Osteoblast (primary cell): ENCODE measurements around the gene TNS3. TPM values are rescaled to one million over a fixed set of nuclear protein-coding genes. Genes with fewer than 3 reads are reported as not detected.

ENCODE experiments used
- DNase-seq: peaks from one replicate; pipeline ENCODE4 v3.0.0; 2011; ENCODE audit warnings: low spot score, mixed read lengths; ENCODE audit not compliant: insufficient read length; ENCODE audit errors: missing footprints
- H2AFZ ChIP-seq: 2 replicates; pipeline ENCODE4 v1.6.0; 2011; ENCODE audit warnings: mild to moderate bottlenecking, low read length
- H3K27ac ChIP-seq: 2 replicates; pipeline ENCODE4 v1.5.1; 2011; ENCODE audit warnings: mild to moderate bottlenecking, low read depth, low read length, moderate library complexity
- H3K27me3 ChIP-seq: 2 replicates; pipeline ENCODE4 v1.6.0; 2012; ENCODE audit warnings: mild to moderate bottlenecking, control low read depth, inconsistent platforms, low read length, moderate library complexity; ENCODE audit not compliant: insufficient read depth
- H3K36me3 ChIP-seq: 2 replicates; pipeline ENCODE4 v1.5.1; 2011; ENCODE audit warnings: mild to moderate bottlenecking, low read length, control low read depth, moderate library complexity; ENCODE audit not compliant: insufficient read depth
- H3K4me1 ChIP-seq: 2 replicates; pipeline ENCODE4 v1.5.1; 2011; ENCODE audit warnings: mild to moderate bottlenecking, low read length, control low read depth, moderate library complexity; ENCODE audit not compliant: insufficient read depth
- H3K4me2 ChIP-seq: 2 replicates; pipeline ENCODE4 v1.6.0; 2011; ENCODE audit warnings: mild to moderate bottlenecking, low read length; ENCODE audit not compliant: insufficient read depth
- H3K4me3 ChIP-seq: fragments of 200-600 bp; sonication (generic); 3 replicates; pipeline ENCODE4 v1.5.1; 2012; ENCODE audit warnings: mild to moderate bottlenecking, low read length, inconsistent platforms; ENCODE audit not compliant: insufficient read depth
- H3K79me2 ChIP-seq: 2 replicates; pipeline ENCODE4 v1.6.0; 2012; ENCODE audit warnings: mild to moderate bottlenecking, low read length, control low read depth, inconsistent platforms; ENCODE audit not compliant: insufficient read depth
- H3K9me3 ChIP-seq: 2 replicates; pipeline ENCODE4 v1.5.1; 2011; ENCODE audit warnings: low read depth, low read length, control low read depth
- H4K20me1 ChIP-seq: 2 replicates; pipeline ENCODE4 v1.6.0; 2012; ENCODE audit warnings: mild to moderate bottlenecking, low read length, control low read depth; ENCODE audit not compliant: insufficient read depth
- CTCF ChIP-seq: IDR thresholded peaks from 2 replicates; pipeline ENCODE4 v1.5.1; 2011; ENCODE audit warnings: mild to moderate bottlenecking, low read depth, low read length, moderate library complexity; ENCODE audit errors: extremely low read depth
- total RNA-seq: library from RNA; depleted of rRNA; stranded (reverse); fragments of >200 nt; gene quantifications from 2 replicates; pipeline ENCODE4 v1.2.3, GENCODE V29; 2012

The TNS3 gene
- total RNA-seq, 1 donor, result 67.3 TPM

- peak; percentile 18 for TF ChIP-seq CTCF
- H2AFZ ChIP-seq, result peak overlapping the region; percentile 27
- peak; percentile 86 for DNase-seq
Observed at GRCh38 chr7:47580811-47581331, 1.0 kb downstream of the TNS3 start.

GRCh38 chr7:47580175-47580706 is 1.7 kb downstream of the TNS3 start:
- Histone ChIP-seq H2AFZ (no peak overlapping the region), H4K20me1 (no peaks in the 10 kb centered on the region), H3K9me3 (no peaks in the 10 kb centered on the region), H3K4me3 (peak overlapping the region; percentile 81), H3K4me1 (peaks cover 59% of the 10 kb centered on the region), H3K27ac (peak overlapping the region; percentile 87), H3K36me3 (peaks cover 23% of the 10 kb centered on the region), H3K79me2 (peaks cover 52% of the 10 kb centered on the region), H3K4me2 (peak overlapping the region; percentile 87), H3K27me3 (no peaks in the 10 kb centered on the region)
- no peak for TF ChIP-seq CTCF
- no peak for DNase-seq

More at GRCh38 chr7:47580811-47581331, 1.0 kb downstream of the TNS3 start:
- Histone ChIP-seq H3K4me3 (peak overlapping the region; percentile 81), H3K79me2 (peaks cover 48% of the 10 kb centered on the region), H3K9me3 (no peaks in the 10 kb centered on the region), H3K4me2 (peak overlapping the region; percentile 87), H3K4me1 (peaks cover 59% of the 10 kb centered on the region), H3K36me3 (peaks cover 23% of the 10 kb centered on the region), H3K27ac (peak overlapping the region; percentile 87), H4K20me1 (no peaks in the 10 kb centered on the region), H3K27me3 (no peaks in the 10 kb centered on the region)

DNA sequence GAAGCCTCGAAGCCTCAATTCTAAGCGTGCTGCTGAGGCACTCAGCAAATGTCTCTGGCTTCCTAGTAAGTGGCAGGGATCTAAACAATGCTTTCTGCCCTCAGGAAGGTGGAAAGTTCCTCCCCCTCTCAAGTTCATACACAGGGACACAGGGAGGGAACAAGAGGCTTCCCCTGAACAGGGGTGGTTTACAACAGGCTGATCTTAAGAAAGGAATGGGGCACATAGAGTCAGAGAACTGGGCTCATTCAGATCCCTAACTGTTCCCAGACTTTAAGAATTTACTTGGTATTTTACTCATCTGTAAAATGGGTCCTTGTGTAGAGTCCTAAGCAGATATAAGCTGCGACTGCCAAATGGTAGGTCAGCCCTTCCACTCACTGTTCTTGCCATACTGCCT is 2.5 kb downstream of the TNS3 start:
- no peaks in the 10 kb centered on the region for H4K20me1 ChIP-seq
- H3K9me3 ChIP-seq, result no peaks in the 10 kb centered on the region
- no peak overlapping the region for H2AFZ ChIP-seq
- peak overlapping the region; percentile 4 for H3K4me3 ChIP-seq
- H3K36me3 ChIP-seq, result peaks cover 23% of the 10 kb centered on the region
- peaks cover 59% of the 10 kb centered on the region for H3K79me2 ChIP-seq
- peak overlapping the region; percentile 87 for H3K4me2 ChIP-seq
- peaks cover 66% of the 10 kb centered on the region for H3K4me1 ChIP-seq
- TF ChIP-seq CTCF, result no peak
- H3K27me3 ChIP-seq, result no peaks in the 10 kb centered on the region
- H3K27ac ChIP-seq, result peak overlapping the region; percentile 87
- DNase-seq, result no peak

GRCh38 chr7:47578579-47579270 is 3.2 kb downstream of the TNS3 start:
- Histone ChIP-seq H3K4me2 (peak overlapping the region; percentile 87), H4K20me1 (no peaks in the 10 kb centered on the region), H3K9me3 (no peaks in the 10 kb centered on the region), H3K4me3 (peak overlapping the region; percentile 19), H3K79me2 (peaks cover 60% of the 10 kb centered on the region), H3K27ac (peak overlapping the region; percentile 87), H3K4me1 (peaks cover 69% of the 10 kb centered on the region), H2AFZ (peak overlapping the region; percentile 35), H3K27me3 (no peaks in the 10 kb centered on the region), H3K36me3 (peaks cover 23% of the 10 kb centered on the region)
- TF ChIP-seq CTCF, result no peak
- DNase-seq, result peak; percentile 89
